A549 (cell line): ENCODE results near the gene SLC9A1.

ENCODE experiments used
- CTCF ChIP-seq: fragments of >200 bp; sonication (Bioruptor Twin); formaldehyde crosslinking; IDR thresholded peaks from 3 replicates; pipeline ENCODE4 v1.5.1; 2016
- PHF8 ChIP-seq: fragments of 200-600 bp; sonication (generic); IDR thresholded peaks from 2 replicates; pipeline ENCODE4 v1.6.1; 2016; ENCODE audit warnings: low read depth, mild to moderate bottlenecking, antibody characterized with exemption, moderate library complexity, borderline replicate concordance
- POLR2A ChIP-seq: IDR thresholded peaks from 2 replicates; pipeline ENCODE4 v1.6.1; 2012; ENCODE audit warnings: mild to moderate bottlenecking, low read length
- RAD21 ChIP-seq, 2 experiments: fragments of >200 bp in 1 of 2; sonication (Bioruptor Twin) in 1 of 2; formaldehyde crosslinking in 1 of 2; IDR thresholded peaks in 1 of 2; conservative IDR thresholded peaks in 1 of 2; 2 replicates in 1 of 2; 3 replicates in 1 of 2; pipeline ENCODE4 v1.6.1; 2012 to 2018; ENCODE audit warnings: inconsistent platforms in 1 of 2
- RFX5 ChIP-seq: fragments of 450-650 bp; IDR thresholded peaks from 2 replicates; pipeline ENCODE4 v1.7.1; 2014; ENCODE audit warnings: antibody characterized with exemption, mild to moderate bottlenecking, moderate library complexity

GRCh38 chr1:27135541-27136235 lies 19.2 kb downstream of the SLC9A1 start:
- TF ChIP-seq RAD21 (conservative IDR thresholded peaks at IDR 0.05 in 1 of 2, IDR thresholded peaks at IDR 0.05 in 1 of 2) (no peak), RFX5 (no peak), CTCF (no peak), PHF8 (no peak), POLR2A (no peak)
